Airway epithelial cell (primary cell): Measurements from ENCODE around the gene SOAT1. TPM values are rescaled to one million over a fixed set of nuclear protein-coding genes. Genes with fewer than 3 reads are reported as not detected.

Experiments used
- total RNA-seq: library from RNA; depleted of rRNA; stranded (reverse); fragments of >200 nt; gene quantifications from 2 replicates; pipeline ENCODE4 v1.2.3, GENCODE V29; 2015

Gene SOAT1
- 7.2 and 8.2 TPM in 2 replicates for total RNA-seq

GRCh38 chr1:179293340-179294327, at the start of gene SOAT1:
Gene SOAT1 (plus strand): TSS chr1:179293797. CDS start chr1:179302685, 8,888 bp downstream.

GRCh38 chr1:179365342-179366092, 71.9 kb downstream of the SOAT1 start, which contains the start of gene AXDND1:
Gene AXDND1 (plus strand): TSS chr1:179365971. CDS start chr1:179366510, 539 bp downstream.

Other genes with a start within 250 kb of the SOAT1 start
- gene TOR3A, start 211.7 kb upstream of the SOAT1 start, total RNA-seq = 41.3 and 47.0 TPM in 2 replicates
- 9.3 and 9.6 TPM in 2 replicates for gene ABL2, start 64.1 kb upstream of the SOAT1 start, total RNA-seq
- gene AXDND1, start 72.2 kb downstream of the SOAT1 start, total RNA-seq = not detected in 2 replicates